HepG2 (cell line): Measurements from ENCODE around the gene IPP. TPM values are rescaled to one million over a fixed set of nuclear protein-coding genes. Genes with fewer than 3 reads are reported as not detected.

ENCODE experiments used
- JUNB ChIP-seq: sonication (generic); formaldehyde crosslinking; IDR thresholded peaks from 2 replicates; pipeline ENCODE4 v1.8.0; 2022; ENCODE audit warnings: missing genetic modification reagents, mild to moderate bottlenecking, borderline replicate concordance
- NR2F2 ChIP-seq: IDR thresholded peaks from 2 replicates; pipeline ENCODE4 v1.6.1; 2012; ENCODE audit warnings: low read depth, inconsistent platforms, borderline replicate concordance
- RARA ChIP-seq: IDR thresholded peaks from 2 replicates; pipeline ENCODE4 v1.6.1; 2016; ENCODE audit warnings: missing genetic modification reagents, missing compliant biosample characterization
- ZNF577 ChIP-seq: sonication (generic); formaldehyde crosslinking; IDR thresholded peaks from 2 replicates; pipeline ENCODE4 v1.4.0; 2020; ENCODE audit warnings: mild to moderate bottlenecking, low read depth, missing genetic modification reagents, borderline replicate concordance
- polyA plus RNA-seq, 8 experiments: library from polyadenylated mRNA; depleted of rRNA in 3 of 8; stranded (reverse) in 7 of 8; unstranded in 1 of 8; fragments of >200 nt; fragmentation: Illumina TruSeq in 4 of 8; extraction: Trizol in 4 of 8; gene quantifications; 2 replicates each; pipeline versions ENCODE4 v1.2.1 to v1.2.3, GENCODE V29; 2011 to 2016; ENCODE audit warnings: low read depth in 4 of 8, missing spikeins in 1 of 8, mixed read lengths in 1 of 8; ENCODE audit not compliant: insufficient read depth in 1 of 8
- total RNA-seq, 5 experiments: library from RNA; depleted of rRNA; stranded (reverse); fragments of >200 nt; fragmentation: Illumina TruSeq; extraction: Trizol; gene quantifications; 2 replicates each; pipeline ENCODE4 v1.2.3, GENCODE V29; 2016; ENCODE audit warnings: low read depth in 1 of 5
- TF ChIP-seq, protein P1 (sequence below): sonication (generic); formaldehyde crosslinking; IDR thresholded peaks from 2 replicates; pipeline ENCODE4 v1.9.0; 2021; ENCODE audit warnings: mild to moderate bottlenecking, missing genetic modification reagents
- TF ChIP-seq, protein P2 (sequence below), 2 experiments: fragments of 450-650 bp in 1 of 2; sonication (generic) in 1 of 2; formaldehyde crosslinking in 1 of 2; IDR thresholded peaks; 2 replicates each; pipeline versions ENCODE4 v1.6.1 to v1.8.0; 2016 to 2022; ENCODE audit warnings: antibody characterized with exemption in 1 of 2, mild to moderate bottlenecking in 1 of 2, missing genetic modification reagents in 1 of 2
- TF ChIP-seq, protein P3 (sequence below): sonication (generic); formaldehyde crosslinking; IDR thresholded peaks from 2 replicates; pipeline ENCODE4 v1.9.0; 2021; ENCODE audit warnings: missing genetic modification reagents, borderline replicate concordance

The IPP gene
- total and polyA plus RNA-seq, 2 of the 13 experiments (the other 11 are each of a cell fraction or from before 2014, with no cell fraction given) = 3.0 to 9.7 TPM

DNA sequence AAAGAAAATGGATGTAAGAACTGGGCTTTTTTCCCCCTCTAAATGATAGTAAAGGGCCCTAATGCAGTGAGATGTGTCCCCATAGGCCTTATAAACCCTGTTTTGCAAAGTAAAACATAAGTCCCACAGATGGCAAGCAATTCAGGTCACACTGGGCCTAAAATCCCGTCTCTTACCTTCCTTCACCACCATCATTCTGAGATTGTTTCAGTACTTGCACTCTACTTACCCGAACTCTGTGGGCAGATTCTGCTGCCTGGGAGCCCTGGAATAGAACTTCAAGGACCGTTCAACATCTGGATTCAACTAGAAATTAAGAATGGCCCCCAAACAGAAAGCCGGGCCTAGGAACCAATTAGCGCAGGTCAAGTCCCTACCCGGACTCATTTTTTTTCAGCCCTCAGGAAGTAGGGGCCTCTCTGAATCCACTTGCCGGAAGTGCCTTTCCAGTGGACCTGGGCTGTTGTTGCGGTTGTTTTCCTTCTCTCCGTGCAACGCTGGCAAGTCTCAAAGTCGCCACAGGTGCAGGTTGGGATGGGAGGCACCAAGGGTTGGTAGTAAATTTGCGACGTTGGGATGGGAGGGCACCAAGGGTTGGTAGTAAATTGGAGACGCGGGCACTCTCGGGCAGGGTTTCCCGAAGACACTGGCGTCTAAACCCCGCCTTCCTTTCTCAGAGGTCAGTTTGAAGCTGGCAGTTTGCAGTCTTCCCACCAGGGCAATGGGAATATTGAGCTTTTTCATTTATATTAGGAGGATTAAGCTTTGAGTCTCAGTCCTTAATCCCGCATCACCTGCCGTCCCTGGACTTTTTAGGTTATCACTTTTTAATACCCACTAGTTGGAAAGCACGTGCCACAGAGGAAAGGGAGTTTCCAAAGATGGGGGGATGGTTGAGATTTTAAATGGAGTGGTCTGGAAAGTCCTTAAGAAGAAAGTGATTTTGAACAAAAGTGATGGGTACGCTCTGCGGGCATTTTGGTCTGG lies 62.4 kb downstream of the IPP start, which contains the start of gene TMEM69 (continued):
- TF ChIP-seq, protein P1, sequence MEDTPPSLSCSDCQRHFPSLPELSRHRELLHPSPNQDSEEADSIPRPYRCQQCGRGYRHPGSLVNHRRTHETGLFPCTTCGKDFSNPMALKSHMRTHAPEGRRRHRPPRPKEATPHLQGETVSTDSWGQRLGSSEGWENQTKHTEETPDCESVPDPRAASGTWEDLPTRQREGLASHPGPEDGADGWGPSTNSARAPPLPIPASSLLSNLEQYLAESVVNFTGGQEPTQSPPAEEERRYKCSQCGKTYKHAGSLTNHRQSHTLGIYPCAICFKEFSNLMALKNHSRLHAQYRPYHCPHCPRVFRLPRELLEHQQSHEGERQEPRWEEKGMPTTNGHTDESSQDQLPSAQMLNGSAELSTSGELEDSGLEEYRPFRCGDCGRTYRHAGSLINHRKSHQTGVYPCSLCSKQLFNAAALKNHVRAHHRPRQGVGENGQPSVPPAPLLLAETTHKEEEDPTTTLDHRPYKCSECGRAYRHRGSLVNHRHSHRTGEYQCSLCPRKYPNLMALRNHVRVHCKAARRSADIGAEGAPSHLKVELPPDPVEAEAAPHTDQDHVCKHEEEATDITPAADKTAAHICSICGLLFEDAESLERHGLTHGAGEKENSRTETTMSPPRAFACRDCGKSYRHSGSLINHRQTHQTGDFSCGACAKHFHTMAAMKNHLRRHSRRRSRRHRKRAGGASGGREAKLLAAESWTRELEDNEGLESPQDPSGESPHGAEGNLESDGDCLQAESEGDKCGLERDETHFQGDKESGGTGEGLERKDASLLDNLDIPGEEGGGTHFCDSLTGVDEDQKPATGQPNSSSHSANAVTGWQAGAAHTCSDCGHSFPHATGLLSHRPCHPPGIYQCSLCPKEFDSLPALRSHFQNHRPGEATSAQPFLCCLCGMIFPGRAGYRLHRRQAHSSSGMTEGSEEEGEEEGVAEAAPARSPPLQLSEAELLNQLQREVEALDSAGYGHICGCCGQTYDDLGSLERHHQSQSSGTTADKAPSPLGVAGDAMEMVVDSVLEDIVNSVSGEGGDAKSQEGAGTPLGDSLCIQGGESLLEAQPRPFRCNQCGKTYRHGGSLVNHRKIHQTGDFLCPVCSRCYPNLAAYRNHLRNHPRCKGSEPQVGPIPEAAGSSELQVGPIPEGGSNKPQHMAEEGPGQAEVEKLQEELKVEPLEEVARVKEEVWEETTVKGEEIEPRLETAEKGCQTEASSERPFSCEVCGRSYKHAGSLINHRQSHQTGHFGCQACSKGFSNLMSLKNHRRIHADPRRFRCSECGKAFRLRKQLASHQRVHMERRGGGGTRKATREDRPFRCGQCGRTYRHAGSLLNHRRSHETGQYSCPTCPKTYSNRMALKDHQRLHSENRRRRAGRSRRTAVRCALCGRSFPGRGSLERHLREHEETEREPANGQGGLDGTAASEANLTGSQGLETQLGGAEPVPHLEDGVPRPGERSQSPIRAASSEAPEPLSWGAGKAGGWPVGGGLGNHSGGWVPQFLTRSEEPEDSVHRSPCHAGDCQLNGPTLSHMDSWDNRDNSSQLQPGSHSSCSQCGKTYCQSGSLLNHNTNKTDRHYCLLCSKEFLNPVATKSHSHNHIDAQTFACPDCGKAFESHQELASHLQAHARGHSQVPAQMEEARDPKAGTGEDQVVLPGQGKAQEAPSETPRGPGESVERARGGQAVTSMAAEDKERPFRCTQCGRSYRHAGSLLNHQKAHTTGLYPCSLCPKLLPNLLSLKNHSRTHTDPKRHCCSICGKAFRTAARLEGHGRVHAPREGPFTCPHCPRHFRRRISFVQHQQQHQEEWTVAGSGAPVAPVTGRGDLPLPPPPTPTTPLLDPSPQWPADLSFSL (CRISPR knock-in tag) = no peak
- TF ChIP-seq, protein P2, sequence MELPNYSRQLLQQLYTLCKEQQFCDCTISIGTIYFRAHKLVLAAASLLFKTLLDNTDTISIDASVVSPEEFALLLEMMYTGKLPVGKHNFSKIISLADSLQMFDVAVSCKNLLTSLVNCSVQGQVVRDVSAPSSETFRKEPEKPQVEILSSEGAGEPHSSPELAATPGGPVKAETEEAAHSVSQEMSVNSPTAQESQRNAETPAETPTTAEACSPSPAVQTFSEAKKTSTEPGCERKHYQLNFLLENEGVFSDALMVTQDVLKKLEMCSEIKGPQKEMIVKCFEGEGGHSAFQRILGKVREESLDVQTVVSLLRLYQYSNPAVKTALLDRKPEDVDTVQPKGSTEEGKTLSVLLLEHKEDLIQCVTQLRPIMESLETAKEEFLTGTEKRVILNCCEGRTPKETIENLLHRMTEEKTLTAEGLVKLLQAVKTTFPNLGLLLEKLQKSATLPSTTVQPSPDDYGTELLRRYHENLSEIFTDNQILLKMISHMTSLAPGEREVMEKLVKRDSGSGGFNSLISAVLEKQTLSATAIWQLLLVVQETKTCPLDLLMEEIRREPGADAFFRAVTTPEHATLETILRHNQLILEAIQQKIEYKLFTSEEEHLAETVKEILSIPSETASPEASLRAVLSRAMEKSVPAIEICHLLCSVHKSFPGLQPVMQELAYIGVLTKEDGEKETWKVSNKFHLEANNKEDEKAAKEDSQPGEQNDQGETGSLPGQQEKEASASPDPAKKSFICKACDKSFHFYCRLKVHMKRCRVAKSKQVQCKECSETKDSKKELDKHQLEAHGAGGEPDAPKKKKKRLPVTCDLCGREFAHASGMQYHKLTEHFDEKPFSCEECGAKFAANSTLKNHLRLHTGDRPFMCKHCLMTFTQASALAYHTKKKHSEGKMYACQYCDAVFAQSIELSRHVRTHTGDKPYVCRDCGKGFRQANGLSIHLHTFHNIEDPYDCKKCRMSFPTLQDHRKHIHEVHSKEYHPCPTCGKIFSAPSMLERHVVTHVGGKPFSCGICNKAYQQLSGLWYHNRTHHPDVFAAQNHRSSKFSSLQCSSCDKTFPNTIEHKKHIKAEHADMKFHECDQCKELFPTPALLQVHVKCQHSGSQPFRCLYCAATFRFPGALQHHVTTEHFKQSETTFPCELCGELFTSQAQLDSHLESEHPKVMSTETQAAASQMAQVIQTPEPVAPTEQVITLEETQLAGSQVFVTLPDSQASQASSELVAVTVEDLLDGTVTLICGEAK (IDR thresholded peaks at IDR 0.05) = peak; percentile 90
- TF ChIP-seq, protein P2 (CRISPR knock-in tag; IDR thresholded peaks at IDR 0.05) = peak; percentile 72
- TF ChIP-seq JUNB (CRISPR knock-in tag) (no peak; the same call in 1 of the 2 replicates), NR2F2 (peak; percentile 61; the same call in 1 of the 2 replicates), ZNF577 (no peak), RARA (CRISPR knock-in tag) (peak; percentile 58; the same call in 1 of the 2 replicates)
- TF ChIP-seq, protein P3, sequence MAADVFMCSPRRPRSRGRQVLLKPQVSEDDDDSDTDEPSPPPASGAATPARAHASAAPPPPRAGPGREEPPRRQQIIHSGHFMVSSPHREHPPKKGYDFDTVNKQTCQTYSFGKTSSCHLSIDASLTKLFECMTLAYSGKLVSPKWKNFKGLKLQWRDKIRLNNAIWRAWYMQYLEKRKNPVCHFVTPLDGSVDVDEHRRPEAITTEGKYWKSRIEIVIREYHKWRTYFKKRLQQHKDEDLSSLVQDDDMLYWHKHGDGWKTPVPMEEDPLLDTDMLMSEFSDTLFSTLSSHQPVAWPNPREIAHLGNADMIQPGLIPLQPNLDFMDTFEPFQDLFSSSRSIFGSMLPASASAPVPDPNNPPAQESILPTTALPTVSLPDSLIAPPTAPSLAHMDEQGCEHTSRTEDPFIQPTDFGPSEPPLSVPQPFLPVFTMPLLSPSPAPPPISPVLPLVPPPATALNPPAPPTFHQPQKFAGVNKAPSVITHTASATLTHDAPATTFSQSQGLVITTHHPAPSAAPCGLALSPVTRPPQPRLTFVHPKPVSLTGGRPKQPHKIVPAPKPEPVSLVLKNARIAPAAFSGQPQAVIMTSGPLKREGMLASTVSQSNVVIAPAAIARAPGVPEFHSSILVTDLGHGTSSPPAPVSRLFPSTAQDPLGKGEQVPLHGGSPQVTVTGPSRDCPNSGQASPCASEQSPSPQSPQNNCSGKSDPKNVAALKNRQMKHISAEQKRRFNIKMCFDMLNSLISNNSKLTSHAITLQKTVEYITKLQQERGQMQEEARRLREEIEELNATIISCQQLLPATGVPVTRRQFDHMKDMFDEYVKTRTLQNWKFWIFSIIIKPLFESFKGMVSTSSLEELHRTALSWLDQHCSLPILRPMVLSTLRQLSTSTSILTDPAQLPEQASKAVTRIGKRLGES (CRISPR knock-in tag) = 0 out of 2 replicates have a peak, but pooled peaks have one; percentile 25
